Inflammatory macrophage (primary cell): Measurements from ENCODE around the gene SMARCC2.

Experiments used
- DNase-seq, 2 donors: peaks; one replicate each; pipeline ENCODE4 v3.0.0-alpha.2; 2020 to 2022
- total RNA-seq, 18 experiments: gene quantifications; one replicate each; lab custom pipeline; 2026; ENCODE audit warnings: mixed read lengths in 6 of 18, inconsistent platforms in 2 of 18; lab: John Stamatoyannopoulos, UW

SMARCC2 gene
- 27.6 to 83.6 (median 47.6) reads per million in 18 experiments for total RNA-seq

DNA sequence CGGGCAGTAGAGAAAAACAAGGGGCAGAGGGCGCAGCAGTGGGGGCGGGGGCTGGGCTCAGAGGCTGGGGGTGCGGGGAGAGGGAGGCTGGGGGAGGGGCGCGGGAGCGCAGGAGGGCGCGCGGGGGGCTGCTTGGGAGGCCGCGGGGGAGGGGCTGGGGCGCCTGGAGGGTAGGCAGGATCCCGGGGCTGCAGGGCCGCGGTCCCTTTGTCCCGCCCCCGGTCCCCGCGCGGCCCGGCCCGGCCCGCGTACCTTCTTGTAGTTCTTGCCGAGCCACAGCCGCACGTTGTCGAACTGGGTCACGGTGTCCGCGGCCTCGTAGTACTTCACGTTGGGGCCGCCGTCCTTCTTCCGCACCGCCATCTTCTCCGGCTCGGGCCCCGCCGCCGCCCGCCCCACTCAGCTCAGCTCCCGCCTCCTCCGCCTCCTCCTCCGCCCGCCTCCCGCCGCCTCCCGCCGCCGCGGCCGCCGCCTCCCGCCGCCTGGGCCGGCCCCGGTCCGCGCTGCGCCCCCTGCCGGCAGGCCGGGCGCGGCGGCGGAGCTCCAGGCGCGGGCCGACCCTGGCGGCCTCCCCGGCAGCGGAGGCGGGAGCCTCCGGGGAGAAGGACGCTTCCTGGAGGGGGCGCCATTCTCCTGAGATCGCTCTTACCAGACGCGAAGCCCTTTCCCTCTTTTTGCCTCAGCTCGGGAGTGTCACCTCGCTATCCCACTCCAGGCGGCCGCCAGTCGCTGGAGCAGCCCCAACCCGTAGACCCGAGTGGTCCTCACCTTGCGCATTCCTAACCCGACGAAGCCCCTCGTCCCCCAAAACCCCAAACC is at the start of gene SMARCC2:
SMARCC2 (minus strand) TSS at position 385 of the 819 bp plus-strand sequence; CDS start at position 363, 22 bp downstream.
- peak; percentile 87 to 94 for DNase-seq

- no peak for DNase-seq
Observed at GRCh38 chr12:56237552-56237951, 48.3 kb upstream of the SMARCC2 start.

GRCh38 chr12:56236985-56237384 is 47.7 kb upstream of the SMARCC2 start:
- no peak for DNase-seq

DNA sequence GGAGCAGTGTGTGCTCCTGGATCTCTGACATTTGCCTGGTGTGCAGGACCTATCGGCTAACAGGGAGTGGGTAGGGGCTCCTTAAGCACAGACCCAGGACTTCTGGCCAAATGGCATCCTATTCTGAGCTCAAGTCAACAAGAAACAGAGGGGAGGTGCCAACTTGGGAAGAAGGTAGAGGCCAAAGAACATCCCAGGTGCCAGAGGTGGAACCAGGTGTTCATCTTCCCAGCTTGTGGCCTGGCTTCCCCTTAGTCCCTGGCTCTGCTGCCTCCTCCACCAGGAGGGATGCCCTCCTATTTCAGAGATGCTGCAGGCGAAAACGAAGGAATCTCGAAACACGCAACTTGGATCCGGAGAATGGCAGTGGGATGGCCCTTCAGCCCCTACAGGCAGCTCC is 46.8 kb upstream of the SMARCC2 start:
- no peak for DNase-seq

GRCh38 chr12:56234746-56235436 is 45.6 kb upstream of the SMARCC2 start:
- no peak for DNase-seq

- no peak for DNase-seq
Observed at GRCh38 chr12:56231184-56231582, 41.9 kb upstream of the SMARCC2 start.

- DNase-seq = no peak
Observed at GRCh38 chr12:56230432-56231183, 41.3 kb upstream of the SMARCC2 start.

- DNase-seq = no peak
Observed at GRCh38 chr12:56229916-56230431, 40.7 kb upstream of the SMARCC2 start, which contains the start of gene SLC39A5. TSS of gene SLC39A5 (plus strand) at chr12:56230051. CDS start at chr12:56231275, 1,224 bp downstream.

GRCh38 chr12:56229082-56229481 is 39.8 kb upstream of the SMARCC2 start:
- DNase-seq = no peak

DNA sequence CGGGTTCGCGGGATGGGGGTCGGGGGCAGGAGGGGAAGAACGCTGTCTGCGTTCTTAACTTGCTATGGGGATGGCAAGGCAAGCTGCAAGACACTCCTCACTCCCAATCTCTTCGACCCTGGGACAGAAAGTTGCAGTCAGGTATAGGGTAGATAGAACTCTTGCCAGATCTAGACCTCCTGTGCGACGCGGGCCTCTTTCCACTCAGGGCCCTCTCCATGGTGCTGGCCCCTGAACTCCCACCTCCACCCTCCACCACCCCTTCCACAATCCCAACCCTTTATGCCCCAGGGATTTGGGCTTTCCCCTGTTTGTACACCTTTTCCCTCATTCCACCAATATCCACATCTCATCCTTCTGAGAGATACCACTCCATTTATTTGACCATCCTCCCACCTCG is 35.7 kb upstream of the SMARCC2 start:
- DNase-seq = no peak

- DNase-seq = peak; percentile 97
Observed at GRCh38 chr12:56224102-56224701, 34.9 kb upstream of the SMARCC2 start, which contains the start of gene NABP2. TSS of gene NABP2 (plus strand) at chr12:56224342. CDS start at chr12:56224857, 515 bp downstream.

DNA sequence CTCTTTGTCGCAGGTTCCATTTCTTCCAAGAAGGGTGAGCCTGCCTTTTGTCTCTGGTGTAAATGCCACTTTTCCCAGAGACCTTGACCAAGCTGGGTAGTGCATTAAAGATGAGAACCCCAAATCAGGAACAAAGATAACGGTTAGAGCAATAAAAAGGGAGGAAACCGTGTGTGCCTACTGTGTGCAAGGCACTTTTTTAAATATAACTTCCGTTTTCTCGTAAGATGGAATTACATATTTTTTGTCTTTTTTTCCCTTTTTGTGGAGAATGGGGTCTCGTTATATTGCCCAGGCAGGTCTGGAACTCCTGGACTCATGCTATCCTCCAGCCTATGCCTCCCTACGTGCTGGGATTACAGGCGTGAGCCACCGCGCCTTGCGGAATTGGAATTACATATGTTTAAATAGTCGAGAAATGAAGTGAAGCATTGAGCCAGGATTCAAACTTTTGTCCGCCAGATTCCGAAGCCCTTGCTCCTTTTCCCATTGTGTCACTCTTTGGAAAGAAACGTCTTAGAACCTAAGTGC is 34.4 kb upstream of the SMARCC2 start:
- no peak for DNase-seq

DNA sequence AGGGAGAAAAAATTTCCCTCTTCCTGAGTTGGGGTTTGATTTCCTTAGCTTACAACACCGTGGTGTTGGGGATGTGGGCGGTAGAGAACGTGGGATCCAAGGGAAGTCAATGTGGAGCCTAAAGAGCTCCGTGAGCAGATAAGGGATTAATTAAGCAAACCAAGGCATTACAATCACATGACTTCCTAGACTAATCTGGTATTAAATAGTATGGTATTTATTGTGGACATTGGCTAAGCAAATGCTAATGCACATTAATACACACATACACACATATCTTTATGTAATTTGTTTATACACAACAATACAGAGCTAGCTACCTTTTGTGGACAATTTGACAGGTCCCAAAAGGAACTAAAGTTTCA is 33.2 kb upstream of the SMARCC2 start:
- DNase-seq = peak; percentile 24 to 61

GRCh38 chr12:56221757-56222530 is 32.7 kb upstream of the SMARCC2 start, which contains the start of gene RNF41:
TSS of gene RNF41 (minus strand) at chr12:56221922. CDS start at chr12:56214047, 7,875 bp downstream.
- DNase-seq = peak; percentile 97

GRCh38 chr12:56221232-56221756 is 32.0 kb upstream of the SMARCC2 start:
- DNase-seq = no peak

- DNase-seq = peak; percentile 75 to 86
Observed at GRCh38 chr12:56220611-56221231, 31.4 kb upstream of the SMARCC2 start.

- DNase-seq = no peak
Observed at GRCh38 chr12:56219840-56220239, 30.6 kb upstream of the SMARCC2 start.

DNA sequence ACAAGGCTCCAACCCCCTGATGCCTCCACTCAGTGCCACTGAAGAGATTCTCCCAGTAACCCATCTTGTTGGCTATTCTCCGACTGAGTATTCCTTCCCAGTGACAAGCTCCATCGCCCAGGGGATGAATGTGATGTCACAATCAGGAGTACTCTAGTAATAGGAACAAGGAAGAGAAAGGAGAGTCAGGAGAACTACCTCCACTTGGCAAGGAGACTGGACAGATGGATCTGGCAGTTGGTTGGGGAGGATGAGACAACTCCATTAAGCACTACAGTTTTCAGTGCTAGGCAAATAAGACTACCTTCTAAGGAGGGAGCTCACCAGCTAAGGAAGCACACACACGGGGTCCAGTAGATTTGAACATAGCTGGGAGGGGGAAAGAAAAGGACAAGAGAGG is 27.2 kb upstream of the SMARCC2 start:
- no peak for DNase-seq

- no peak for DNase-seq
Observed at GRCh38 chr12:56213878-56214277, 24.6 kb upstream of the SMARCC2 start.

DNA sequence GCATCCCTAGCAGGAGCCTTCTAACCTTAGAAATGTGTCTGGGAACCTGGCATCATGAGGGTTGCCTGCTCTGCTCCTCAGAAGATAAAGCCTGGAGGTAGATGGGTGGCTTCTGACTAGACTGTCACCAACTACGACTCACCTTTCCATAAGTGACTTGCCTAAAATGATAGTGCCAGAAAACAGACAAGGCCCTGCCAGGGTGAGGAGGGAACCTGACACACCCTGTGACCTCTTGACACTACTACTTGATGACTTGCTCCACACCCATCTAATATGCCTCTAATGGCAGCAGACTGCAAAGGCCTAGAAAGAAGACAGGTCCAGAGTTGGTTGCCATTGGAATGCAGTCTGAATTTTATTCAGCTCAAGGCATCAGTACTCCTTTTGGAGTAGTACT is 23.1 kb upstream of the SMARCC2 start:
- no peak for DNase-seq
